HG02623 (cell line): ENCODE results near the gene SBK3.

Experiments
- ATAC-seq: cut with Tn5 transposase; IDR thresholded peaks from one replicate; pipeline ENCODE4 v1.9.1; 2021; ENCODE audit warnings: moderate library complexity; ENCODE audit not compliant: unreplicated experiment

SBK3 gene

GRCh38 chr19:55491546-55492360 lies 53.6 kb downstream of the SBK3 start:
- no peak for ATAC-seq
